B cell (primary cell): ENCODE results near the gene RREB1.

Source experiments
- EZH2 ChIP-seq: IDR thresholded peaks from 2 replicates; pipeline ENCODE4 v1.6.1; 2012; ENCODE audit warnings: borderline replicate concordance, low read depth, mild to moderate bottlenecking, moderate library complexity, low read length; ENCODE audit not compliant: insufficient read depth, poor library complexity, severe bottlenecking
- TF ChIP-seq, protein P1 (sequence below): fragments of 200-600 bp; IDR thresholded peaks from one replicate; pipeline ENCODE4 v1.8.0; 2022; ENCODE audit warnings: antibody characterized with exemption, mild to moderate bottlenecking

- TF ChIP-seq, protein P1, sequence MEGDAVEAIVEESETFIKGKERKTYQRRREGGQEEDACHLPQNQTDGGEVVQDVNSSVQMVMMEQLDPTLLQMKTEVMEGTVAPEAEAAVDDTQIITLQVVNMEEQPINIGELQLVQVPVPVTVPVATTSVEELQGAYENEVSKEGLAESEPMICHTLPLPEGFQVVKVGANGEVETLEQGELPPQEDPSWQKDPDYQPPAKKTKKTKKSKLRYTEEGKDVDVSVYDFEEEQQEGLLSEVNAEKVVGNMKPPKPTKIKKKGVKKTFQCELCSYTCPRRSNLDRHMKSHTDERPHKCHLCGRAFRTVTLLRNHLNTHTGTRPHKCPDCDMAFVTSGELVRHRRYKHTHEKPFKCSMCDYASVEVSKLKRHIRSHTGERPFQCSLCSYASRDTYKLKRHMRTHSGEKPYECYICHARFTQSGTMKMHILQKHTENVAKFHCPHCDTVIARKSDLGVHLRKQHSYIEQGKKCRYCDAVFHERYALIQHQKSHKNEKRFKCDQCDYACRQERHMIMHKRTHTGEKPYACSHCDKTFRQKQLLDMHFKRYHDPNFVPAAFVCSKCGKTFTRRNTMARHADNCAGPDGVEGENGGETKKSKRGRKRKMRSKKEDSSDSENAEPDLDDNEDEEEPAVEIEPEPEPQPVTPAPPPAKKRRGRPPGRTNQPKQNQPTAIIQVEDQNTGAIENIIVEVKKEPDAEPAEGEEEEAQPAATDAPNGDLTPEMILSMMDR, result no peak
- no peak for TF ChIP-seq EZH2
Measured at GRCh38 chr6:7138046-7138531, 30.3 kb downstream of the RREB1 start.
